IMR-90 (cell line): ENCODE measurements around the gene PLPP7. TPM values are rescaled to one million over a fixed set of nuclear protein-coding genes. Genes with fewer than 3 reads are reported as not detected.

Source experiments
- ATAC-seq: fragments of 200-7000 bp; cut with Tn5 transposase; 2 replicates; pipeline ENCODE4 v1.9.1; 2020; ENCODE audit warnings: low read depth, mild to moderate bottlenecking, moderate library complexity
- BruUV-seq: library from RNA; stranded (reverse); fragments of 400-500 nt; replicated peaks from 2 replicates; lab custom pipeline; 2021; lab: Mats Ljungman, UMichigan
- CTCF ChIA-PET: fragments of 300-600 bp; formaldehyde crosslinking; extraction: SDS; loops from one replicate; lab custom pipeline; 2021; ENCODE audit warnings: antibody characterized with exemption; lab: Yijun Ruan, JAX
- POLR2A ChIA-PET: fragments of 300-600 bp; sonication (Branson Sonifier 250); formaldehyde crosslinking; loops from one replicate; lab custom pipeline; 2022; ENCODE audit warnings: antibody characterized with exemption; ENCODE audit not compliant: unreplicated experiment; lab: Charles Lee
- DNase-seq: peaks from one replicate; pipeline ENCODE4 v3.0.0; 2013
- H2AFZ ChIP-seq: replicated peaks from 2 replicates; pipeline ENCODE3; 2013; ENCODE audit warnings: low read length, mild to moderate bottlenecking; ENCODE audit not compliant: poor library complexity
- H2AK5ac ChIP-seq: 2 replicates; pipeline ENCODE4 v1.6.1; 2013; ENCODE audit warnings: low read depth, low read length, inconsistent platforms
- H2AK9ac ChIP-seq: replicated peaks from 2 replicates; pipeline ENCODE3; 2013; ENCODE audit warnings: mild to moderate bottlenecking, low read depth, low read length, moderate library complexity; ENCODE audit not compliant: poor library complexity
- H2BK120ac ChIP-seq: 2 replicates; pipeline ENCODE4 v1.6.1; 2013; ENCODE audit warnings: low read depth, low read length, inconsistent platforms
- H2BK15ac ChIP-seq: 3 replicates; pipeline ENCODE4 v1.6.1; 2013; ENCODE audit warnings: low read depth, low read length, inconsistent platforms
- H2BK20ac ChIP-seq: 2 replicates; pipeline ENCODE4 v1.6.1; 2013; ENCODE audit warnings: low read depth, mild to moderate bottlenecking, inconsistent platforms, low read length, moderate library complexity
- H2BK5ac ChIP-seq: 2 replicates; pipeline ENCODE4 v1.6.1; 2013; ENCODE audit warnings: mild to moderate bottlenecking, low read depth, low read length, inconsistent platforms; ENCODE audit not compliant: poor library complexity, severe bottlenecking
- H3K14ac ChIP-seq: replicated peaks from 2 replicates; pipeline ENCODE4 v1.6.1; 2013; ENCODE audit warnings: low read depth, low read length, inconsistent platforms
- H3K18ac ChIP-seq: 2 replicates; pipeline ENCODE4 v1.6.1; 2013; ENCODE audit warnings: low read depth, low read length, control low read depth
- H3K23ac ChIP-seq: 2 replicates; pipeline ENCODE4 v1.6.1; 2013; ENCODE audit warnings: low read depth, low read length, inconsistent platforms
- H3K27ac ChIP-seq: 2 replicates; pipeline ENCODE4 v1.5.1; 2013; ENCODE audit warnings: mild to moderate bottlenecking, control low read depth, low read length; ENCODE audit not compliant: insufficient read depth
- H3K27me3 ChIP-seq: 2 replicates; pipeline ENCODE4 v1.6.1; 2013; ENCODE audit warnings: low read length; ENCODE audit not compliant: control insufficient read depth, insufficient read depth
- H3K36me3 ChIP-seq: 2 replicates; pipeline ENCODE4 v1.6.1; 2013; ENCODE audit warnings: low read length, mixed read lengths; ENCODE audit not compliant: control insufficient read depth, insufficient read depth
- H3K4ac ChIP-seq: 2 replicates; pipeline ENCODE4 v1.6.1; 2013; ENCODE audit warnings: low read depth, low read length, inconsistent platforms
- H3K4me1 ChIP-seq: 2 replicates; pipeline ENCODE4 v1.6.1; 2013; ENCODE audit warnings: low read length, mixed read lengths; ENCODE audit not compliant: control insufficient read depth, insufficient read depth
- H3K4me2 ChIP-seq: 2 replicates; pipeline ENCODE4 v1.6.1; 2013; ENCODE audit warnings: low read depth, mild to moderate bottlenecking, control low read depth, low read length, moderate library complexity
- H3K4me3 ChIP-seq: 2 replicates; pipeline ENCODE4 v1.5.1; 2013; ENCODE audit warnings: low read depth, mild to moderate bottlenecking, control low read depth, low read length, moderate library complexity; ENCODE audit not compliant: insufficient read depth
- H3K56ac ChIP-seq: 2 replicates; pipeline ENCODE4 v1.6.1; 2013; ENCODE audit warnings: low read length, inconsistent platforms; ENCODE audit not compliant: insufficient read depth; ENCODE audit errors: extremely low read depth
- H3K79me1 ChIP-seq, 2 experiments: 2 replicates each; pipeline ENCODE4 v1.6.1; 2013; ENCODE audit warnings: low read length in 2 of 2, inconsistent platforms in 1 of 2, low read depth in 1 of 2
- H3K9ac ChIP-seq: 2 replicates; pipeline ENCODE4 v1.6.1; 2013; ENCODE audit warnings: low read depth, low read length, control low read depth
- H3K9me1 ChIP-seq: 2 replicates; pipeline ENCODE4 v1.6.1; 2013; ENCODE audit warnings: low read length, inconsistent platforms; ENCODE audit not compliant: insufficient read depth
- H3K9me3 ChIP-seq: 2 replicates; pipeline ENCODE4 v1.6.1; 2013; ENCODE audit warnings: low read length; ENCODE audit not compliant: control insufficient read depth, insufficient read depth
- H4K20me1 ChIP-seq: 2 replicates; pipeline ENCODE4 v1.6.1; 2013; ENCODE audit warnings: low read length, inconsistent platforms; ENCODE audit not compliant: insufficient read depth
- H4K5ac ChIP-seq: 2 replicates; pipeline ENCODE4 v1.6.1; 2013; ENCODE audit warnings: mild to moderate bottlenecking, low read depth, low read length, control low read depth
- H4K8ac ChIP-seq, 2 experiments: 2 replicates each; pipeline ENCODE4 v1.6.1; 2013; ENCODE audit warnings: low read depth in 2 of 2, low read length in 2 of 2, control low read depth in 1 of 2, inconsistent platforms in 1 of 2
- H4K91ac ChIP-seq: 2 replicates; pipeline ENCODE4 v1.6.1; 2013; ENCODE audit warnings: low read depth, low read length, inconsistent platforms; ENCODE audit not compliant: insufficient read depth
- BHLHE40 ChIP-seq: fragments of 150-350 bp; IDR thresholded peaks from 2 replicates; pipeline ENCODE4 v1.6.1; 2016; ENCODE audit warnings: mild to moderate bottlenecking, low read depth, low read length
- CHD1 ChIP-seq: IDR thresholded peaks from 2 replicates; pipeline ENCODE4 v1.6.1; 2012; ENCODE audit warnings: low read depth, low read length, improper control_type of control experiment
- CTCF ChIP-seq: conservative IDR thresholded peaks from 2 replicates; pipeline ENCODE4 v1.5.1; 2012; ENCODE audit warnings: mild to moderate bottlenecking, low read depth, low read length, improper control_type of control experiment
- FOS ChIP-seq: fragments of 150-350 bp; IDR thresholded peaks from 2 replicates; pipeline ENCODE4 v1.6.1; 2016; ENCODE audit warnings: low read depth, low read length
- MAFK ChIP-seq: IDR thresholded peaks from 2 replicates; pipeline ENCODE4 v1.6.1; 2012; ENCODE audit warnings: low read depth, low read length, improper control_type of control experiment
- MAZ ChIP-seq: IDR thresholded peaks from 2 replicates; pipeline ENCODE4 v1.6.1; 2012; ENCODE audit warnings: low read depth, mild to moderate bottlenecking, low read length, improper control_type of control experiment, moderate library complexity, borderline replicate concordance
- MXI1 ChIP-seq: IDR thresholded peaks from 2 replicates; pipeline ENCODE4 v1.6.1; 2012; ENCODE audit warnings: low read depth, mild to moderate bottlenecking, low read length, moderate library complexity, borderline replicate concordance
- NFE2L2 ChIP-seq: fragments of 150-350 bp; IDR thresholded peaks from 2 replicates; pipeline ENCODE4 v1.6.1; 2016; ENCODE audit warnings: low read depth, mild to moderate bottlenecking, low read length
- POLR2A ChIP-seq: IDR thresholded peaks from 2 replicates; pipeline ENCODE4 v1.6.1; 2012; ENCODE audit warnings: mild to moderate bottlenecking, low read depth, low read length
- RCOR1 ChIP-seq: IDR thresholded peaks from 2 replicates; pipeline ENCODE4 v1.6.1; 2012; ENCODE audit warnings: mild to moderate bottlenecking, low read length, improper control_type of control experiment; ENCODE audit not compliant: insufficient replicate concordance
- RFX5 ChIP-seq: IDR thresholded peaks from 2 replicates; pipeline ENCODE4 v1.8.0; 2012; ENCODE audit warnings: low read depth, mild to moderate bottlenecking, low read length, moderate library complexity
- SMC3 ChIP-seq: fragments of 150-350 bp; IDR thresholded peaks from 2 replicates; pipeline ENCODE4 v1.6.1; 2016; ENCODE audit warnings: low read depth, mild to moderate bottlenecking, antibody characterized with exemption, low read length, moderate library complexity
- USF2 ChIP-seq: fragments of 150-350 bp; IDR thresholded peaks from 2 replicates; pipeline ENCODE4 v1.6.1; 2017; ENCODE audit warnings: mild to moderate bottlenecking, antibody characterized with exemption, low read length, low read depth
- WGBS, 2 experiments: methylation state at CpG; one replicate each; pipeline versions ENCODE4 v1.1.5 to v1.1.7; 2013; ENCODE audit warnings: missing lambda C conversion rate in 2 of 2; ENCODE audit not compliant: insufficient read length in 1 of 2; ENCODE audit errors: extremely low coverage in 2 of 2; 5-methylcytosine and 5-hydroxymethylcytosine counted together
- dilution Hi-C: fragments of 300-500 bp; cut with HindIII; formaldehyde crosslinking; loops from one replicate; pipeline ENCODE4 v1.14.3; 2018; ENCODE audit warnings: low sequenced_read_pairs; ENCODE audit not compliant: unreplicated experiment
- in situ Hi-C: fragments of 300-500 bp; cut with MboI; formaldehyde crosslinking; loops from 3 replicates; pipeline ENCODE4 v1.14.3; 2019; ENCODE audit warnings: low sequenced_read_pairs, inconsistent platforms, mixed read lengths
- intact Hi-C: fragments of 100-400 bp; cut with micrococcal nuclease; formaldehyde crosslinking; loops from 2 replicates; pipeline ENCODE4 v1.10.0; 2022
- polyA plus RNA-seq, 3 experiments: library from polyadenylated mRNA; depleted of rRNA; stranded (reverse); fragments of >200 nt; gene quantifications; 2 replicates each; pipeline ENCODE4 v1.2.3, GENCODE V29; 2012; ENCODE audit warnings: low replicate concordance in 1 of 3
- total RNA-seq: library from RNA; depleted of rRNA; stranded (reverse); fragments of >200 nt; gene quantifications from 2 replicates; pipeline ENCODE4 v1.2.3, GENCODE V29; 2012

Gene PLPP7
- total and polyA plus RNA-seq, 2 of the 4 experiments (the other 2 are of a cell fraction), result 0.54 to 1.2 TPM

- 88% methylated on average over 7 of the region's 8 CpGs; no CpG with 5 or more reads in 1 of the 2 experiments for WGBS, 2 experiments
- Histone ChIP-seq H3K4me3 (no peak overlapping the region), H2AFZ (peak overlapping the region; percentile 95), H3K27ac (peak overlapping the region; percentile 48), H3K18ac (peak overlapping the region; percentile 46), H3K9me3 (no peaks in the 10 kb centered on the region), H3K9me1 (peaks cover 6% of the 10 kb centered on the region; the same call in 1 of the 2 replicates), H2BK5ac (peak overlapping the region; percentile 25), H3K56ac (peak overlapping the region; percentile 46; the same call in 1 of the 2 replicates), H4K91ac (peak overlapping the region; percentile 98), H3K36me3 (no peaks in the 10 kb centered on the region), H2BK15ac (peak overlapping the region; percentile 30; the same call in 2 of the 3 replicates), H3K4me1 (peaks cover 10% of the 10 kb centered on the region), H2BK20ac (peak overlapping the region; percentile 71), H2BK120ac (peak overlapping the region; percentile 98), H3K14ac (peak overlapping the region; percentile 26), H2AK9ac (peak overlapping the region; percentile 91), H4K8ac (peak overlapping the region; percentile 89 to 94; a peak in 3 of 4 replicates), H4K5ac (peak overlapping the region; percentile 72), H2AK5ac (peak overlapping the region; percentile 94), H3K4me2 (no peak overlapping the region), H3K79me1 (0 out of 4 replicates have a peak, but pooled peaks cover 0 to 2% of the 10 kb centered on the region in 2 experiments), H3K23ac (0 out of 2 replicates have a peak overlapping the region, but pooled peaks have one; percentile 14), H3K9ac (no peak overlapping the region), H4K20me1 (no peaks in the 10 kb centered on the region), H3K27me3 (no peaks in the 10 kb centered on the region), H3K4ac (peak overlapping the region; percentile 100)
- ChIA-PET CTCF (interaction anchor here (0.5 to 0.6 kb wide), 2 partner anchors 13 to 66 kb away, joined by 3 read pairs; no protein-coding TSS in a partner anchor), POLR2A (interaction anchor here (0.6 to 1.2 kb wide), 3 partner anchors 23 to 1414 kb away, joined by 3 read pairs; no protein-coding TSS in a partner anchor)
- dilution Hi-C loops (no loop called here), in situ Hi-C loops (no loop called here), intact Hi-C loops (no loop called here)
- TF ChIP-seq MXI1 (no peak), CTCF (no peak), MAFK (no peak), FOS (no peak), SMC3 (no peak), RCOR1 (no peak), MAZ (no peak; the same call in 1 of the 2 replicates), BHLHE40 (no peak), RFX5 (no peak), CHD1 (no peak), USF2 (no peak), POLR2A (no peak), NFE2L2 (no peak)
- ATAC-seq, result peak; percentile 12
- no TSS peak for BruUV-seq
- no peak for DNase-seq
Observed at GRCh38 chr9:131255676-131256197, 33.8 kb upstream of the PLPP7 start.
